OCI-LY1 (cell line): ENCODE data around the gene METTL27.

Source experiments
- H2AFZ ChIP-seq: fragments of 200-600 bp; sonication (generic), shearing (Covaris generic); 2 replicates; pipeline ENCODE4 v1.6.0; 2014; ENCODE audit warnings: antibody characterized with exemption, mild to moderate bottlenecking, low read length
- H3F3A ChIP-seq: fragments of 200-600 bp; sonication (generic), shearing (Covaris generic); 2 replicates; pipeline ENCODE4 v1.6.0; 2014; ENCODE audit warnings: mild to moderate bottlenecking, antibody characterized with exemption, low read length, moderate library complexity; ENCODE audit not compliant: insufficient read depth
- H3K27ac ChIP-seq: fragments of 200-600 bp; sonication (generic); 2 replicates; pipeline ENCODE4 v1.5.1; 2014; ENCODE audit warnings: low read length, mixed run types, mild to moderate bottlenecking, low read depth; ENCODE audit not compliant: poor library complexity, severe bottlenecking
- H3K27me3 ChIP-seq: fragments of 200-600 bp; sonication (generic); 2 replicates; pipeline ENCODE4 v1.6.0; 2014; ENCODE audit warnings: antibody characterized with exemption, mild to moderate bottlenecking, low read length, moderate library complexity; ENCODE audit not compliant: insufficient read depth
- H3K36me3 ChIP-seq: fragments of 200-600 bp; sonication (generic); 2 replicates; pipeline ENCODE4 v1.6.1; 2014; ENCODE audit warnings: mild to moderate bottlenecking, antibody characterized with exemption, low read length, moderate library complexity, mixed read lengths; ENCODE audit not compliant: insufficient read depth
- H3K4me1 ChIP-seq: fragments of 200-600 bp; sonication (generic); 2 replicates; pipeline ENCODE4 v1.5.1; 2014; ENCODE audit warnings: mild to moderate bottlenecking, low read length, moderate library complexity; ENCODE audit not compliant: insufficient read depth, severe bottlenecking
- H3K4me2 ChIP-seq: fragments of 200-600 bp; sonication (generic), shearing (Covaris generic); 2 replicates; pipeline ENCODE4 v1.6.1; 2014; ENCODE audit warnings: low read length
- H3K4me3 ChIP-seq: fragments of 200-600 bp; sonication (generic); 2 replicates; pipeline ENCODE4 v1.5.1; 2014; ENCODE audit warnings: low read length, low read depth, mild to moderate bottlenecking, mixed read lengths; ENCODE audit not compliant: poor library complexity, severe bottlenecking
- H3K79me2 ChIP-seq: fragments of 200-600 bp; shearing (Covaris generic); 2 replicates; pipeline ENCODE4 v1.6.1; 2016; ENCODE audit warnings: mixed run types, low read length, mixed read lengths; ENCODE audit not compliant: insufficient read depth
- H3K9ac ChIP-seq: fragments of 200-600 bp; sonication (generic), shearing (Covaris generic); 2 replicates; pipeline ENCODE4 v1.6.1; 2014; ENCODE audit warnings: mild to moderate bottlenecking, low read length, mixed read lengths
- H3K9me2 ChIP-seq: fragments of 200-600 bp; sonication (generic), shearing (Covaris generic); 2 replicates; pipeline ENCODE4 v1.6.1; 2014; ENCODE audit warnings: low read depth, mild to moderate bottlenecking, low read length, mixed read lengths
- H3K9me3 ChIP-seq: fragments of 200-600 bp; shearing (Covaris generic); 2 replicates; pipeline ENCODE4 v1.6.1; 2014; ENCODE audit warnings: low read length, mixed read lengths
- H4K20me1 ChIP-seq: fragments of 200-600 bp; sonication (generic), shearing (Covaris generic); 2 replicates; pipeline ENCODE4 v1.6.0; 2016; ENCODE audit warnings: mild to moderate bottlenecking, low read length; ENCODE audit not compliant: insufficient read depth
- EZH2 ChIP-seq: fragments of 200-600 bp; sonication (generic), shearing (Covaris generic); IDR thresholded peaks from 2 replicates; pipeline ENCODE4 v1.8.0; 2017; ENCODE audit warnings: borderline replicate concordance, mixed run types, mild to moderate bottlenecking, antibody characterized with exemption, low read length, moderate library complexity, mixed read lengths
- TF ChIP-seq, protein P1 (sequence below): fragments of 200-600 bp; sonication (generic), shearing (Covaris generic); IDR thresholded peaks from 2 replicates; pipeline ENCODE4 v1.5.1; 2017; ENCODE audit warnings: mild to moderate bottlenecking, antibody characterized with exemption, low read length, moderate library complexity, mixed read lengths

METTL27 gene

DNA sequence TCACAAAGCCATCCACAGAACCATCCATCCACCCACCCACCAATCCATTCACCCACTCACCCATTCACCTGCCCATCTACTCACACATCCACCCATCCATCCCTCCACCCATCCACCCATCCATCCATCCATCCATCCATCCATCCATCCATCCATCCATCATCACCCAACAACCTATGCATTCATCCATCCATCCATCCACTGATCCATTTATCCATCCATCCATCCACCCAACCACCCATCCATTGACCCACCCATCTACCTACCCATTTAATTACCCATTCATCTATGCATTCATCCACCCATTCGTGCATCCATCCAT lies 24.1 kb upstream of the METTL27 start:
- TF ChIP-seq EZH2 = no peak
- TF ChIP-seq, protein P1, sequence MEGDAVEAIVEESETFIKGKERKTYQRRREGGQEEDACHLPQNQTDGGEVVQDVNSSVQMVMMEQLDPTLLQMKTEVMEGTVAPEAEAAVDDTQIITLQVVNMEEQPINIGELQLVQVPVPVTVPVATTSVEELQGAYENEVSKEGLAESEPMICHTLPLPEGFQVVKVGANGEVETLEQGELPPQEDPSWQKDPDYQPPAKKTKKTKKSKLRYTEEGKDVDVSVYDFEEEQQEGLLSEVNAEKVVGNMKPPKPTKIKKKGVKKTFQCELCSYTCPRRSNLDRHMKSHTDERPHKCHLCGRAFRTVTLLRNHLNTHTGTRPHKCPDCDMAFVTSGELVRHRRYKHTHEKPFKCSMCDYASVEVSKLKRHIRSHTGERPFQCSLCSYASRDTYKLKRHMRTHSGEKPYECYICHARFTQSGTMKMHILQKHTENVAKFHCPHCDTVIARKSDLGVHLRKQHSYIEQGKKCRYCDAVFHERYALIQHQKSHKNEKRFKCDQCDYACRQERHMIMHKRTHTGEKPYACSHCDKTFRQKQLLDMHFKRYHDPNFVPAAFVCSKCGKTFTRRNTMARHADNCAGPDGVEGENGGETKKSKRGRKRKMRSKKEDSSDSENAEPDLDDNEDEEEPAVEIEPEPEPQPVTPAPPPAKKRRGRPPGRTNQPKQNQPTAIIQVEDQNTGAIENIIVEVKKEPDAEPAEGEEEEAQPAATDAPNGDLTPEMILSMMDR = no peak
- H3K36me3 ChIP-seq = no peaks in the 10 kb centered on the region
- no peaks in the 10 kb centered on the region for H3K9me2 ChIP-seq
- no peaks in the 10 kb centered on the region for H4K20me1 ChIP-seq
- H2AFZ ChIP-seq = no peak overlapping the region
- no peak overlapping the region for H3K9ac ChIP-seq
- H3K27ac ChIP-seq = no peak overlapping the region
- H3K4me1 ChIP-seq = no peaks in the 10 kb centered on the region
- no peak overlapping the region for H3K4me3 ChIP-seq
- H3K27me3 ChIP-seq = peaks cover 9% of the 10 kb centered on the region; the same call in 1 of the 2 replicates
- H3K79me2 ChIP-seq = no peaks in the 10 kb centered on the region
- H3K9me3 ChIP-seq = no peaks in the 10 kb centered on the region
- H3F3A ChIP-seq = no peaks in the 10 kb centered on the region
- no peak overlapping the region for H3K4me2 ChIP-seq

DNA sequence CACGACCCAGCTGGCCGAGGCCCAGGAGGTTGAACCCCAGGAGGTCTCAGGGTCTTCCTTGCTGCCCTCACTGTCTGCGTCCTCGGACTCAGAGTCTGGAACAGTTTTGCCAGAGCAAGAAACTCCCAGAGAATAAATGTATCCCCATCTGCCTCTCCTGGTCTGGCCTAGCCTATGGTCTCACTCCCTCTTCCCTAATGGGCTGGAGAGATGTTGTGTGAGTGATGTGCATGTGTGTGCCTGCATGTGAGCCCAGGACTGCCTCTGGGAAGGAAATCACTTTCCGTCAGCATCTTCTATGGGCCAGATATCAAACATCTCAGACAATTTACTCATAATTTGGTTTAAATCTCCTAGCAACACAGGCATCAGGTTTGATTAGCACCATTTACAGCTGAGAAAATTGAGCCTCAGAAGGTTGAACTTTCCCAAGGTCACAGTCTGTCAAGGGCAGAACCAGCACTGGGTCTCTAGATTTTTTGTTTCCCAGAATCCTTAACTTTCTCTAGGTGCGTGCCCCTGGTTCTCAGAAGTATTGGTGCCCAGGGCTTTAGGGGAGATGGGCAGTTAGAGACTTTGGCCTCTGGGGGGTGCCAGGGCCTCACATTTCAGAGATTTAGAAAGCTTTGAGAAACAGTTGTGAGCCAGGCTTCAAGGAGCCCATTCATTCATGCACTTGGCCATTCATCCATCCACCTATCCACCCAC lies 23.6 kb upstream of the METTL27 start:
- Histone ChIP-seq H3K27ac (no peak overlapping the region), H3K36me3 (no peaks in the 10 kb centered on the region), H4K20me1 (no peaks in the 10 kb centered on the region), H3K9me3 (no peaks in the 10 kb centered on the region), H3F3A (no peaks in the 10 kb centered on the region), H3K9ac (no peak overlapping the region), H3K79me2 (no peaks in the 10 kb centered on the region), H3K4me1 (no peaks in the 10 kb centered on the region), H2AFZ (no peak overlapping the region), H3K4me3 (no peak overlapping the region), H3K27me3 (peaks cover 14% of the 10 kb centered on the region; the same call in 1 of the 2 replicates), H3K4me2 (no peak overlapping the region), H3K9me2 (no peaks in the 10 kb centered on the region)
- TF ChIP-seq, protein P1 = peak; percentile 65
- TF ChIP-seq EZH2 = no peak

DNA sequence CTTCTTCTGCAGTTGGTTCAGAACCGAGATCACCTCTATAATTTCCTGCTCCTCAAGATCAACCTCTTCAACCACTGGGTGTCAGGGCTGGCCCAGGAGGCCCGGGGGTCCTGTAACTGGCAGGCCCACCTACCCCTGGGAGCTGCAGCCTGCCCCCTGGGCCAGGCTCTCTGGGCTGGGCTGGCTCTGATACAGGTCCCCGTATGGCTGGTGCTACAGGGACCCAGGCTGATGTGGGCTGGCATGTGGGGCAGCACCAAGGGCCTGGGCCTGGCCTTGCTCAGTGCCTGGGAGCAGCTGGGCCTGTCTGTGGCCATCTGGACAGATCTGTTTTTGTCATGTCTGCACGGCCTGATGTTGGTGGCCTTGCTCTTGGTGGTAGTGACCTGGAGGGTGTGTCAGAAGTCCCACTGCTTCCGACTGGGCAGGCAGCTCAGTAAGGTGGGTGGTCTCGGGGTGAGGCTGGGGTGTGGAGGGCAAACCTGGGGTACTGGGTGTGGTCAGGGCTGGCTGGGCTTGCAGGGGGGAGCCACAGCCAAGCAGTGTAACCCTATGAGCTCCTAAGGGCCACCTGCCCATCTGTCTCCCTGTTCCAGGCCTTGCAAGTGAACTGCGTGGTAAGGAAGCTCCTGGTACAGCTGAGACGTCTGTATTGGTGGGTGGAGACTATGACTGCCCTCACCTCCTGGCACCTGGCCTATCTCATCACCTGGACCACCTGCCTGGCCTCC lies 22.8 kb upstream of the METTL27 start:
- no peak overlapping the region for H3K27ac ChIP-seq
- H3F3A ChIP-seq = no peaks in the 10 kb centered on the region
- H4K20me1 ChIP-seq = no peaks in the 10 kb centered on the region
- H3K9ac ChIP-seq = no peak overlapping the region
- TF ChIP-seq EZH2 = no peak
- TF ChIP-seq, protein P1 = no peak
- H3K4me3 ChIP-seq = no peak overlapping the region
- H3K79me2 ChIP-seq = no peaks in the 10 kb centered on the region
- H3K4me1 ChIP-seq = no peaks in the 10 kb centered on the region
- H3K9me3 ChIP-seq = no peaks in the 10 kb centered on the region
- no peaks in the 10 kb centered on the region for H3K36me3 ChIP-seq
- H3K9me2 ChIP-seq = no peaks in the 10 kb centered on the region
- H2AFZ ChIP-seq = no peak overlapping the region
- peaks cover 13% of the 10 kb centered on the region; the same call in 1 of the 2 replicates for H3K27me3 ChIP-seq
- H3K4me2 ChIP-seq = no peak overlapping the region
